Stimulated activated CD4-positive, alpha-beta T cell treated with anti-CD3 and anti-CD28 coated beads, Interleukin-12 subunit alpha, Interleukin-12 subunit beta, amount 100 ng/mL, for 24 hours (primary cell): ENCODE measurements around the gene TAS2R60.
"Not testable (repeated sequence)": the region's sequence is repeated elsewhere in the genome, so short reads cannot be mapped to it uniquely, and the experiment has no call there.

Source experiments
- DNase-seq, 2 experiments: peaks; one replicate each; pipeline ENCODE4 v3.0.0-alpha.2; 2020; ENCODE audit warnings: low read depth in 2 of 2

Gene TAS2R60

DNA sequence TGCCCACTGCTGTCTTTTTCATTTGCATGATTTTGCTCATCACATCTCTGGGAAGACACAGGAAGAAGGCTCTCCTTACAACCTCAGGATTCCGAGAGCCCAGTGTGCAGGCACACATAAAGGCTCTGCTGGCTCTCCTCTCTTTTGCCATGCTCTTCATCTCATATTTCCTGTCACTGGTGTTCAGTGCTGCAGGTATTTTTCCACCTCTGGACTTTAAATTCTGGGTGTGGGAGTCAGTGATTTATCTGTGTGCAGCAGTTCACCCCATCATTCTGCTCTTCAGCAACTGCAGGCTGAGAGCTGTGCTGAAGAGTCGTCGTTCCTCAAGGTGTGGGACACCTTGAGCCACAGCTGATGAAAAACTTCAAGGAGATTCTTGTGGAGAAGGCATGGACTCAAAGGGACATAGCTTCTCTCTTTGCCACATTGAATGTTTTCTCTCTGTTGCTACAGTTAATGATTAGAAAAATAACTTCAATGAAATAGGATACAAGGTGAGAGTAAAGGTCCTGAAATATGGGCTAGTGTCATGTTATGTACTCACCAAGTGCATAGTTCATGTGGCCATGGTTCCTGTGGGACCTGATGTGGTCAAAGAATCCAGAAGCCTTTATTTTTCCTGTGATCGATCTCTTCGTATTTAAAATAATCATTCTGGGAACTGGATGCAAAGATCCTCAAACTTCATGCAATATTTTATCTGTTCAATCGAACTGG, 970 bp downstream of the TAS2R60 start:
- DNase-seq, result no peak

DNA sequence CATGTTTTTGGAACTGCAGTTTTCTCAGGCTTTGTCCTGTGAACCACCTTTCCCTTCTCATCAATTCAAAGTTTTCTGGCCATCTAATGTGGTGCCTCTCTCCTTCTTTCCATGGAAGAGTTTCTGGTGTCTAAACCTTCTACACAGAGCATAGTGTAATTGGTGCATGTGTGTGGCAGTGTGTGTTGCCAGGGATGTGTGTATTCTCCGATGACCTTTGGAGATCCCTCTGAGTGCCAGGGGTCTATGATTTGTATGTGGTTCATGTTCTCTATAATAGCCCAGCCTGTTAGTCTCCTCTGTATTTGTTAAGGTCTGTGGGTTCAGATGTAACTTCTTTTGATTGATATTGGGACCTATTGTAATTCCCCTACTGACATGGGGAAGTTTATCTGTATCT, 1.5 kb downstream of the TAS2R60 start:
- DNase-seq, result no peak

DNA sequence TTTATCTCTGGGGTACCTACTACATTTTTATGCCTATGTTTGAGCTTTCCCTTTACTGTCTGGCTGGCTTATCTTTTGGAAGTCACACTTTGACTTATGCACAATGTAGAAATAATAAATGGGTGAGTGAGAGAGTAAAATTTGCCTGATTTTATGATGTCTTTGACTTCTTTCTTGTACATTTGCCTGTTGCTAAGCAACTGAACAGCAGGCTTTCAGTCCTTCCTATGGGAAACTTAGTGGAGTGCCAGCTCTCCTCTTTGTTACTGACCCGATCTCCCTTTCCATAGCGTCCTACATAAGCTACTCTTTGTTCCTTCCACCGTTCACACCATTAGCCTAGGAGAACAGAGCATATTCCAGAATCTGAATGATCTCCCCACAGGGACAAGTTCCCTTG, 4.2 kb downstream of the TAS2R60 start:
- DNase-seq, result no peak

DNA sequence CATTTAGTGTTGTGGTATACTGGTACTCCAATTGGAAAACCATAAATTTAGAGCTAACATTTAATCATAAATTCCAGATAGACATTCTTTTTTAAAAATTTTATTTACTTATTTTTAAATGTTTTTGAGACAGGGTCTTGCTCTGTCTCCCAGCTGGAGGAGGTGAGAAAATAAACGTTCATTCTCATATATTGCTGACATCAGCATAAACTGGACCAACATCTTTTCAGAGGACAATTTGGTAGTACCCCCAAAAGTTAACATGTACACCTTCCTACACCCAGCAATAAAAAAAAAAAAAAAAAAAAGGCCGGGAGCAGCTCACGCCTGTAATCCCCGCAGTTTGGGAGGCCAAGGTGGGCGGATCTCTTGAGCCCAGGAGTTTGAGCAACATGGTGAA, 5.2 kb downstream of the TAS2R60 start:
- DNase-seq, result no peak

DNA sequence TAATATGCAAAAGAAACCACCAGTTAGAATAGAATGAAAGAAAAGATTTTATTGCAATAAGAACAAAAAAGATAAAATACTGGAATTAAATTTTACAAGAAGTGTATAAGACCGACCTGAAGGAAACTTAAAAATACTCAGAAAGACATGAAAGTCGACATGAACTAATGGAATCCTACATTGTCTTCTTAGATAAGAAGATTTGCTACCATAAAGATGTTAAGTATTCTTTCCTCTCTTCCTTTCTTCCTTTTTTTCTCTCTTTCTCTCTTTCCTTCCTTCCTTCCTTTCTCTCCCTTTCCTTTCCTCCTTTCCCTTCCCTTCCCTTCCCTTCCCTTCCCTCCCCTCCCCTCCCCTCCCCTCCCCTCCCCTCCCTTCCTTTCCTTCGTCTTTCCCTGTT, 6.5 kb downstream of the TAS2R60 start:
- DNase-seq, result no peak

DNA sequence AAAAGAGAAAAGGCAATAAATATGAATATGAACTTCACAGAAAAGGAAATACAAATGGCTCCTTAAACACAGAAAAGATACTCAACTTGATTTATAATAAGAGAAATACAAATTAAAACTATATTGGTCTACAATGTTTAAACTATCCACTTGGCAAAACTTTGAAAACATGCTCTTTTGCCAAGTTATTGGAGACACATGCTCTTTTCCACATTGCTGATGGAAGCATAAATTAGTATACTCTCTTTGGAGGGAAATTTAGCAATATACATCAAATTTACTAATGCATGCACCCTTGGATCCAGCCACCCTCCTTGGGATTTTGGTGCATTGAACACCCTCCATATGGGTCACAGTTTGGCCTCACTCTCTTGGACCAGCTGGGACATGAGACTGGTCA, 7.9 kb downstream of the TAS2R60 start:
- DNase-seq, result no peak

DNA sequence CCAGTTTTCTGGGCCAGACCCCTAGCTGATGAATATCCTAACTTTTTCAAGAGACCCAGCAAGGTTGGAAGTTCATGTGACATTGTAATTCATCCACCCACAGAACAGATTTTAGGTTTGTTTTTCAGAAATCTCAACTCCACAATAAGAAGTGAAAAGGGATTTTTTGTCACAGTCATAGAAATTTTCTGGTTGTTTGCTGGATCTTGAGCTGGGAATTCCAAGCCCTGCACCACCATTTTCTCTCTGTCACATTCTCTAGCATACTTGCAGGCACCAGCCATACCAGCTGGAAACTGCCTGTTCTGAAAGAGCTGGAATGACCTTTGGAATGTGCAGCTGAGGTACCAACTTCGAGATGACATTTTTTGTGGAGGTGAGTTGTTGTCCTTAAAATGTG, 8.5 kb downstream of the TAS2R60 start:
- no peak for DNase-seq

DNA sequence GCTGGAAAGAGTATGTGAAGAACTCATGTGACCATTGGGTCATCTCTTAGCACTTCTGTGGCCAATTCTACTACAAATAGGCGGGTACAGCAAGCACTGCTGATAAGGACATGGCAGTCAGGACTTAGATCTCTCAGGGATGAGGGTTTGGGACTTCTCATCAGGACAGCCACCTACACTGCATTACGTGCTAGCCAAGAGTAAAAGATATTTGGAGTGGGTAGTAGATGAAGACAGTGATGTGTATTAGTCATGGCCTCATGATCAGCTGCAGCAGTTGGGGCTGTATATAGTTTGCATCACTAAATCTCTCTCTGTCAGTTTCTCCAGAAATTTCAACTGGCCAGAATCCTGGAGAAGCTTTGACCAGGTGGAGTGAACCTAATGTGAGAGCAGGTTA, 9.2 kb downstream of the TAS2R60 start:
- no peak for DNase-seq

DNA sequence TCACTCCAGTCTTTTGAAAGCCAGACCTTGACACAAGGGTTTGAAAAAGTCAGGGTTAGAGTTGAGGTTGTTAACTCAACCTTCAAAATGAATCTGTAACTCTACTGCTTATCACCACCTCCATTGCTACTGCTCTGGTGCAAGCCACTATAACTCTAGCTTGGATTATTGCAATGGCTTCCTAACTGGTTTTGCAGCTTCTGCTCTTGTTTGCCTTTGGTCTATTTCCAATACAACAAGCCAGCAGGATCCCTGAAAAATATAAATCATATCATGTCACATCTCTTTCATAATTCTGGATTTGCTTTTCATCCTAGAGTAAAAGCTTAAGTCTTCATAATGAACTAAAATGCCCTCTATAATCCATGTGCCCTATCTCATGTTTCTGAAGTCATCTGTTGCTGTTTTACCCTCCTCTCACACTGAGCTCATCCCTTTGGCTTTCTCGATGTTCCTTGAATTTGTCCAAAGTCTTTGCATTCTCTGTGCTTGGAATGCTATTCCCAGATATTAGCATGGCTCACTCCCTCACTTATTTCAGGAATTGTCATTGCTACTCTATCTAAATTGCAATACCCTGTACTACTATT, 10.9 kb downstream of the TAS2R60 start:
- DNase-seq, result no peak

DNA sequence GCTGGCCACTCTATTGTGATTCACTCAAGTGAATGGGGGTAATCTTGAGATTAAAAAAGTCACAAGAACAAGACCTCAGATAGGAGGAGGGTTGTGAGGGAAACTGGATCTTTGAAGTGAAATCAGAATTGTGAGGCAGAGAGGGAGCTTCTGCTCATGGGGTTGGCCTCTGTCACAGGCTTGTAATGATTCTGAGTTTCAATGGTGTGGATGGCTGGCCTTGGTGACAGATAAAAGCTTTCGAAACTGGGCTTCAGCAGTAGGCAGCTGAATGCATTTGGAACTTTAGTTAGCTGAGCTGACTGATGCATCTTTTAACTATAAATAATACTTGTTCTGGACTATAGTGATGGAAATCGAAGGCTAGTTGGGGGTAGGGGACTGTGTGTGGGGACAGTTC, 12.2 kb downstream of the TAS2R60 start:
- no peak for DNase-seq

DNA sequence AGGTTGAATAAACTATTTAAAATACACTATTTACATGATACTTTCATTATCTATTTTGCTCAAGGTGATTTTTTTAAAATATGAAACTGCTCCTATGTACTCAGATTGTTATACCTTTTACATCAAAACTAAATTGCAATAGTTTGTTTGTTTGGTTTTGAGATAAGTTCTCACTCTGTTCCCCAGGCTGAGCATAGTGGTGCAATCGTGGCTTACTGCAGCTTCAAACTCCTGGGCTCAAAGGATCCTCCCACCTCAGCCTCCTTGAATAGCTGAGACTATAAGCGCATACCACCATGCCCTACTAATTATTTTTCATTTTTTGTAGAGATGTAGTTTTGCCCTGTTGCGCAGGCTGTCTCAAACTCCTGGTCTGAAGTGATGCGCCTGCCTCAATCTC, 12.7 kb downstream of the TAS2R60 start:
- no peak for DNase-seq

DNA sequence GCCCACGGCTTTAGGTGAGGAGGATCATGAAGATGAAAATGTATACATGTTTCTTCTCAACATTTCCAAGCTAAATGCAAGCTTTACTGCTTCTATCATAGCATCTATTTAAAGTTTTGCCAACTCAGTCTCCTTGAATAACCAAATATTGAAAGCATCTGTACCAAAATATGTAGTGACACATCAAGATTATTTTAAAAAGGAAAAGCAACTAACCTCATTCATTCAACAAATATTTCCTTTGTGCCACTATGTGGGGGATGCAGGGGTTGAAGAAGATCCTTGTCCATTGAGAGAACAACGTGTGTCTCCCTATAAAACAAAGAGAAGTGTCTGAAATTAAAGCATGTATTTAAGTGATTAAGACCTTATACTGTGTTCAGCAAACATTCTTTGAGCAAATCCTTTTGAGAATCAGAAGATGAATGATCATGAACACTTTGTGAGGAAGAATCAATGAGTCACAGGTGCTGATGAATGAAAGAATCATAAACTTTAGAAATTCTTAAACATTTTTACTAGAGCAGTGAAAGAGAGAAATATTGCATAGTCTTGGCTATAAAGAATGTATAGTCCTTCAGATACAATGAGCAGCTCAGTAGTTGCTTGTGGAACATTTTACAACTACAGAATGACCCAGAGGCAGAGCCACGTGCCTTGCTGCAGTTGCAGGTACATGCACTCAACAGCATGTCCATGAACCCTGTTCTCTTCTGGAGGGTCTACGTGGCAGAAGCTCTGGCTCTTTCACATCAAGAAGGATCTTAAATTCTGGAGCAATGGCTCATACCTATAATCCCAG, 13.9 kb downstream of the TAS2R60 start:
- no peak for DNase-seq

DNA sequence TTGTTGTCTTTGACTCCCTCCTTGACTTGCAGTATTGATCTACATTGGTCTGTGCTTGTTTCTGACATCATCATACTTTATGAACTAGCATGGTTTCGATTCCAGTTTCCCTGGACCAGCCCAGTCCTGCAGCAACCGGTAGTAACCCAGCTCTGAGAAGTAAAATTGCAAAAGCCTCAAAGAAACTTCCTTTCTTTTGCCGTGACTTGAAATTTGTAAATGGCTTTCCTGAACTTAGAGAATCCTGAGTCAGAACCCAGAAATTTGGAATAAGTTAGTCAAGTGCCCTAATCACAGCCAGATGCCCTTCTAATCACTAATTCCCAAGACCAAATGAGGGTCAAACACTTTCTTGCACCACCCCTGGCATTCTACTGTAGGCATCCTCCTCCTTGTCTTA, 15.0 kb downstream of the TAS2R60 start:
- no peak for DNase-seq

DNA sequence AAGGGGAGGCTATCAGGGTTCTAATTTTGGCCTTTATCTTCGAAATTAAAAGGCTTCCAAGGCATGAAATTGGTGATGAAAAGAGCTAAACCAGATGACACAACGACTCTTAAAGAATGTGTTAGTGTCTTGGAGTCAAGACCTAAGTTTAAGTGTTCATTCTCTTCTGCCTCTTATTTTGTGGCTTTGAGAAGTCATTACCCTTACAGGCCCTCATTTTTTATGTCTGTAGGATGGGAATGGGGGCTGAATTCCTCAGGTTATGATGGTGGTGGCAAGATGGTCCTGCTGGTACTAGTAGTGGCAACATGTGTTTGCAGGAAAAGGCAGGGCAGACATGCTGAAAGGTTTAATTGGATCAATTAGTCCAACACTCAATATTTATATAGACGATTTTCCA, 15.4 kb downstream of the TAS2R60 start:
- no peak for DNase-seq

DNA sequence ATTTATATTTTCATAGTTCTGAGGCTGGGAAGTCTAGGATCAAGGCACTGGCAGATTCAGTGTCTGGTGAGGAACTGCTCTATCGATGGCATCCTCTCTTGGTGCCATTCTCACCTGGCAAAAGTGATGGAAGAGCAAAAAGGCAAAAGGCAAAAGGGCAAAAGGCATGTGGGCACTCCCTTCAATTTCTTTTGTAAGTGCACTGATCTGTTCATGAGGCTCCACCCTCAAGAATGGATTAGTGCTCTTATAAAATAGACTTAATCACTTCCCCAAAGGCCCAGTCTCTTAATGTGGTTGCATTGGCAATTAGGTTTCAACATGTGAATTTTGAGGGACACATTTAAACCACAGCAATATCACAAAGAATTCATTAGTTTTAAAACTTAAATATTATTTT, 16.1 kb downstream of the TAS2R60 start:
- DNase-seq, result no peak

DNA sequence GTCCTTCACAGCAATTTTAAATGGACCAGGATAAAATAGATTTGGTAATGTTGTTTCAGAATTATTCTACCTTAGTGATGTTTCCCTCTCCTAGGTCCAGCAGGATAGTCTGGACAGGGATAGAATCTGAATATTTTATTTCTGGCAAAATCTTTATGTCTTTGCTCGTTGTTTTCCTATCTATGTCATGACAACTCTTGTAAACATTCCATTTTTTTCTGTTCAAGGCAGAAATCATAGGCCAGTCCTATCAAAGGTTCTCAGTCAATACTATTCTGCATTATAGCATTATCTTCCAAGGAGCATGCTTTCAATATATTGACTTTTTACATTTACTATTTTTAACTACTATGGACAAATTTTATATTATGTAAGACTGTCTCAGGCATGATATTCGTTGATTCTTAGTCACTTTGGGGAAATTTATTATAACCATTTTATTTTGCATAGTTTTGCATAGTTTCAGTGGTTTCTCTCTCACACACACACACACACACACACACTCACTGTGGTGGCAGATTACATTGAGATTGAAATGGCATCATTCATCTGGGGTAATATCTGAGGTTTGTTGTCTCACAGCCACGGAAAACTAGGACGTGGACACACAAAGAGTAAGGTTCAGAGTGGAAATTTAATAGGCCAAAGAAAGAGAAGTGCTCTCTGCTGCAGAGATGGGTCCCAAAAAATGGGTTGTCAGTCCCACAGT, 17.2 kb downstream of the TAS2R60 start:
- DNase-seq, result no peak

DNA sequence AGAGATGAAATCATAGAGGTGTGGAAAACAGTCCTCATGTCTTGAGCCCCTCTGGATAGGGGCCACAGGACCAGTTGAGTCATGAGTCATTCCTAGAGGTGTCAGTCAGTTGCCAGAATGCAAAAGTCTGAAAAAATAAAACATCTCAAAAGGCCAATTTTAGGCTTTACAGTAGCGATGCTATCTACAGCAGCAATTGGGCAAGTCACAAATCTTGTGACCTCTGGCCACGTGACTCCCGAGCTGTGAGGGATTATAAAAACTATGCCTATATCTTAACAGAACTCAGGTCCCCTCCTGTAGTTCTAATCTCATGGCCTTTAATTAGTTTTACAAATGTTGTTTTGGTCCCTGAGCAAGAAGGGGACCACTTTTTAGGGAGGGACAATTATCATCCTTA, 18.8 kb downstream of the TAS2R60 start:
- DNase-seq, result no peak

DNA sequence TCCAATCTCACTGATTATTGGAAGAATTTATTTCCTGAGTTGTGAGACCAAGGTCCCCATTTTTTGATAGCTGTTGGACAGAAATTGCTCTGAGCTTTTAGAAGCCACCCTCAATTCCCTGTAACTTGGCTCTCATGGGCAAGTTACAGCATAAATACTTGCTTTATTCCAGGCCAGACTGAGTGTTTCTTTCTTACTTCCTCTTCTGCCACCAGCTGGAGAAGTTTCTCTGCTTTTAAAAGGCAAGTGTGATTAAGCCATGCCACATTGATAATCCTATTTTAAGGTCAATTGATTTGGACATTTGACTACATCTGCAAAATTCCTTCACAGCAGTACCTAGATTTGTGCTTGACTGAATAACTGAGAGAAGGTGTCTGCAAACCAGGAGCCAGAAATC, 20.3 kb downstream of the TAS2R60 start:
- no peak for DNase-seq

DNA sequence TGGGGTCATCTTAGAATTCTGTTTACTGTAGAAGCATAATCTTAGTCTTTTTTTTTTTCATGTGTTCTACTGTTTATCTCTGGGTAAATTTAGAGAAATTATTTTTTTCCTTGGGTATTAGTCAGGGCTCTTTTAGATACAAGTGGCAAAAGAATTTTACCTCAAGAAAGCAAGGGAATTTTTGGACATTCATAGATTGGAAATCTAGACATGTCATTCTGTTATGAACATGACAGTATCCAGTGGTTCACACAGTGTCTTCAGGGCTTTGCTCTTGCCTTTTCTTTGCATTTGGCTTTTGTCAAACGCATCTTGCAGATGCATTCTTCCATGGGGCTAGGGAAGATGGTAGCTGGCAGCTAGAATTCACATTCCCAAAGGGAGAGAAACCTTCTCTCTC, 20.7 kb downstream of the TAS2R60 start:
- DNase-seq, result no peak

DNA sequence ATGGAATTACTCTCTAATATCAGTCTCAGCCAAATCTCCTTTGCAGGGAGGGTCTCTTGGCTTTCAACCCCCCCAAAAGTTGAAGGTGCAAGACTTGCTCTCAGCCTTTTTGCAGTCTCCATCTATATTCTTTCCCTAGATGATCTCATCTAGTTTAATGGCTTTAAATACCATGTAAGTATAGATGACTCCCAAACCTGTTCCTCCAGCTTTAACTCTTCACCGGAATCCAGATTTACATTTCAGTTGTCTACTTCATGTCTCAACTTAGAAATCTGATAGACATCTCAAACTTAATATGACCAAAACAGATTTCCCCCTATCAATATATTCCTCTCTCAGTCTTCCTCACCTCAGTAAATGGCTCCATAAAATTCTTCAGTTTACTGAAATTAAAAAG, 24.5 kb downstream of the TAS2R60 start:
- no peak for DNase-seq

DNA sequence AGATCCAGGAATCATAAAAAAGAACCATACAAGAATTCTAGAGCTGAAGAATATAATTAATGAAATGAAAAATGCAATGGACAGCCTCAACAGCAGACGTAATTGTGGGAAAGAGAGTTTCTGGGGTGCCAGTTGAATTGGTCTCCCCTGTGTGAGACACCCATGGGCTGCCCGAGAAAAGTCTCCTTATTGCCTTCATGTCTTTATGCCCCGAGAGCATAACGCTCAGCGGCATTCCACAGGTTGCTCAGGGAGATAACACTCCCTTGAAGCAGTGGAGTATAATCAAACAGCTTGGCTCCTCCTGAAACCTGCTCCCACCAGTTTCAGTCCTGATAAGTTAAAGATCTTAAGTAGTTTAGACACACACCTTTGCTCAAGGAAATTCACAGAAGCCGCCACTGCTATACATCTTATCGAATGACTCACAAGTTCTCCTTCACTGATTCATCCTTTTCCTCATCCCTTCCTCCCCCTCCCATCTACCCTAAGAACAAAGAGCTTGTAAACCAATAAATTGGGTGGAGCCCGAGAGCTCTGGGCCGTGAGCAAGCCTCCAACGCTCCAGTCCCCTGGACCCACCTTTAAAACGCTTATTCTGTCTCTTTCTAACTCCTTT, 28.9 kb downstream of the TAS2R60 start:
- DNase-seq, result not testable (repeated sequence)

DNA sequence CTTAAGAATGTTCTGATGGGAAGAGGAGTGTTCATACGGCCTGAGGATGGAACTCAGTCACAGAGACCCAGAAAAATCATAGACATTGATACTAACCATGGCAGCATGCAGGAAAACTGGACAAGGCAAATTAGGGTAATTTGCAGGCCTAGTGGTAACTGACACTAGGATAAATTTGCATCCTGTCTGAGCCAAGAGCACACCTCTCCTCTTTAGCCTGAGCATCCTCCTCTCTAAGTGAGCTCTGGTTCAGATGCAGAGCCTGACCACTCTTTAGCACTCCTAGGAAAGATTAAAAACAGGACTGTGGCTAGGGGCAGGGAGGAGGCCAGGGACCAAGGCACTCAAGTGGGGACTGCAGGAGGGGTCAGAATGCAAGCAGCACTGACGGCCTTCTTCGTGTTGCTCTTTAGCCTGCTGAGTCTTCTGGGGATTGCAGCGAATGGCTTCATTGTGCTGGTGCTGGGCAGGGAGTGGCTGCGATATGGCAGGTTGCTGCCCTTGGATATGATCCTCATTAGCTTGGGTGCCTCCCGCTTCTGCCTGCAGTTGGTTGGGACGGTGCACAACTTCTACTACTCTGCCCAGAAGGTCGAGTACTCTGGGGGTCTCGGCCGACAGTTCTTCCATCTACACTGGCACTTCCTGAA, 34.4 kb downstream of the TAS2R60 start, which contains the start of gene TAS2R41:
TSS of gene TAS2R41 (plus strand) at position 373 of the 650 bp plus-strand sequence. CDS start at position 373, 0 bp downstream.
- no peak for DNase-seq
